Activated CD4-positive, CD25-positive, alpha-beta regulatory T cell treated with anti-CD3 and anti-CD28 coated beads, Interleukin-2, amount 50 U/mL, for 24 hours (primary cell): ENCODE results near the gene PLSCR5.

ENCODE experiments used
- ATAC-seq, 2 donors: fragments of 150-1000 bp; cut with Tn5 transposase; one replicate each; pipeline ENCODE4 v1.10.0; 2021; ENCODE audit warnings: mild to moderate bottlenecking in 1 of 2, moderate library complexity in 1 of 2

Gene PLSCR5

DNA sequence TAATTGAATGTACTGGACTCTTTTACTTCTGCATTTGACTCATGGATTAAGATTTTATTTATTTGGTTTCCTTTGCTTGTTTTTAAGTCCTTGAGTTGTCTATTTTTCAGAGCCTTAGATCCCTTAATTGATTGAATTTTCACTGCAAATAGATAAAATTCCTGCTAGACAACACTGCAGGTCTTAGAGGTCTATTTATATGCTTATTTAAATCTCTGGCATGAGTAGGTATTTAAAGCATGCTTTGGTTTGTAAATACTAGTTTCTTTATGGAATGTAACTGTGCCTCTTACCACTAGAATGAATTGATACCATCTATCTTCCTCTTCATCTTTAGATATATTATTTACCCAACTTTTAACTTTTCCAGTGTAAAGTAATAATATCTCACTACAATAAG lies 20.0 kb downstream of the PLSCR5 start:
- ATAC-seq, result no peak

DNA sequence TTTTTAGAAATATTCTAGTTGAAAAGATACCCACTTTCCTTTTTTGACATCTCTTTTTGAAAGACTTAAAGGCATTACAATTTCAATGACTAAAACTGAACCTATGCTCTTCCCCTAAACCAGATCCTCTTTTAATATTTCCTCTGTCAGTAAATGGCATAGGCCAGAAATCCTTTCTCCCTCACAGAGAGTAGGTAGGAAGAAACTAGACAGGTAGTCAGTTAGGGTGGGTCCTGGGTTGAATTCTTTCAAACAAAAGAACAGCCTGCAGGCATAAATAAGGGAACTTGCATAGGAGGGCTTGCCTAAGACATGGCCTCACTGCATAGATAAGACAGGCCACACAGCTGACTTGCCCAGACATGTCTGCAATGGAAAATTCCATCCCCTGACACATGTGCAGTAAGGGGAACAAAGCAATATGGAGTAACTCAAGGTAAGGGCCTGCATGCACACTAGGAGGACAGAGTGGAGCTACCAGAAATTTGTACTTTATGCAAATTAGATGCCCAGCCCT lies 23.1 kb downstream of the PLSCR5 start:
- ATAC-seq, result no peak

DNA sequence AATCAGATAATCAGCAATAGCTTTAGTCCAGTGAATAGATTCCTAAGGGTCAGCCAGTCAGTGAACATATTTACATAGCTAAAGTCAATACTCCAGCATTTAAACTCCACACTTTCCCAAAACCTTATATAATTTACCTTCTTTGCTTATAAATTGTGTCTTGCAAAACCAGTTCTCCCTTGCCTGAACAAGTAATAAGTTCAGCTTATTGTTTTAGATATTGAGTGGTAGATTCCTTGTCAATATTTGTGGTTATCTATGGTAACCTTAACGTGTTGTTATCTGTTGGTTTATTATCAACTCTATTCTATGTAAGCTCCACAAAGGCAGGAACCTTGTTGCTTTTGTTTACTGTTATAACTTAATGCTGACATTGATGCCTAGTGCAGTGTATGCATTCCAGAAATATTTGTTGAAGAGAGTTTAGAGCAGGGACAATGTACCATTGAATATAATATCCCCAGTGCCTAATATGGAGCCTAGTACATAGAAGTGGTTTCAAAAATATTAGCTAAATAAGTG lies 24.0 kb downstream of the PLSCR5 start:
- no peak for ATAC-seq

DNA sequence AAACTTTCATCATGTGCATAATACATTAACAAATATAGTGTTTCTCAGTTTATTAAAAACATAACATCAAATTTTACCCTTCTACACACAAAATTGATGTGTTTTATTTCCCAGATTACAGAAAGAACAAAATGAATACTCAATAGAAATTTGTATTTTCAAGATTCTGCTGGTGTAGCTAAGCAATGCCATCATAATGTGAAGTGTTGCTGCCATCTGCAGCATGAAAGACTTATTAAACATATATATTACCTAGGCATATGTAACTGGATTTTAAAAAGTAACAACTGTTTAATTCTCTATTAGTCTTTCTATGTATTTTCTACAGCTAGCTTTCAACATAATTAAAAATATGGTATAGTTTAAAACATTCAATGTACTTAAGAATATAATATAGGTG lies 27.5 kb downstream of the PLSCR5 start:
- no peak for ATAC-seq

DNA sequence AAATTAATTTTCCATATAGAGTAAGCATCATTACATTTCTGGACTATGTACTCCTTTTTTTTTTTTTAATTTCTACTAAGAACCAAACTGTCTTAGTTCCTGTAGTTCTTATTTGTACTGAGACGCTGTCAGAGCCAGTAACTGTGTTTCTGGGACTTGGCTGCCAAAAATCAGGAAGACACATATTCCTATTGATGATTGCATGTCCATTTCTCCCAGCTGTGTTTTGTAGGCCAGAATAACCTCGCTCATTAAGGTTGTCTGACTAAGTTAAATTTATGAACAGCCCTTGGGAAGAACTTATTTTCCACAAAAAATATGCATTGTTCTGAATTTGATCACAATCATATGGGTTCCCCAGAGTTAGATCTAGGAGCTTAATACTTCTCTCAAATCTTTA lies 29.5 kb downstream of the PLSCR5 start:
- ATAC-seq, result no peak

DNA sequence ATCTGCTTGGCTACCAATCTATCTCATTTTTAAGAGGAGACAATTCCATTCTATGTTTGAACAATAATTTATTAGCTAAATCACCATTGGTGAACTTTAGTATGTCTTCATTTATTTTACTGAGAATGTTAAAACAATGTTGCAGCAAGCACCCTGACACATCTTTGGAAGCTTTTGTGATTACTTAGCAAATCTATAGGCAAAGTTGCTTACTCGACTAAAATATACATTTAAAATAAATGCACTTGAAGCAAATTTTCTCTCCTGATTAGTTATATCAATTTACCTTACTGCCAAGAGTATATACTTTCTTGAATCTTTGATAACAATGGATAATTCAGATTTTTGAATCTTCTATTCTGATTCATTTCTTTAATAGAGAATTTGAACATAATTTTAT lies 31.0 kb downstream of the PLSCR5 start:
- no peak for ATAC-seq

DNA sequence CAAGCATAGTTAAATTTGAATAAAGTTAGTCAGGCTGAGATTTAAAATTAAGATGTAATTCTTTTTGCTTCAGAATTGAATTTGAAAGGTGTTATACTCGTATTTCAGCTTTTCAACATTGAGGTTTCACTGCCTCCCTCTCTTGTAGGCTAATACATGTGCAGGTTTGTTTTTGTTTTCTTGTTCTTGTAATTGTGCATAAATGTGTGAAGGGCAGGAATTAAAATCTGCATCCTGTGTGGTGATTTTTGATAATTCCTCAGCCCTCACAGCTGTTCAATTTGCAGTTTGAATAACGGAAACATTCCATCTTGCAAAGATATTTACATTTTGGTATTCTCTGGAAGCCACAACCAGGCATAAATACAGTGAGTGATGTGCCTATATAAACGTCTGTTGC lies 35.8 kb downstream of the PLSCR5 start:
- ATAC-seq, result no peak

DNA sequence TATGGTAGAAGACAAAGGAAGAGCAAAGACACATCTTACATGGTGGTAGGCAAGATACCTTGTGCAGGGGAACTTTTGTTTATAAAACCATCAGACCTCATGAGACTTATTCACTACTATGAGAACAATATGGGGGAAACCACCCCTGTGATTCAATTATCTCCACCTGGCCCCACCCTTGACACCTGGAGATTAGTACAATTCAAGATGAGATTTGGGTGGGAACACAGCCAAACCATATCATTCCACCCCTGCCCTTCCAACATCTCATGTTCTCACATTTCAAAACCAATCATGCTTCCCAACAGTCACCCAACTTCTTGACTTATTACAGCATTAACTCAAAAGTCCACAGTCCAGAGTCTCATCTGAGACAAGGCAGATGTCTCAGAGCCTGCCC lies 39.0 kb downstream of the PLSCR5 start:
- ATAC-seq, result no peak

DNA sequence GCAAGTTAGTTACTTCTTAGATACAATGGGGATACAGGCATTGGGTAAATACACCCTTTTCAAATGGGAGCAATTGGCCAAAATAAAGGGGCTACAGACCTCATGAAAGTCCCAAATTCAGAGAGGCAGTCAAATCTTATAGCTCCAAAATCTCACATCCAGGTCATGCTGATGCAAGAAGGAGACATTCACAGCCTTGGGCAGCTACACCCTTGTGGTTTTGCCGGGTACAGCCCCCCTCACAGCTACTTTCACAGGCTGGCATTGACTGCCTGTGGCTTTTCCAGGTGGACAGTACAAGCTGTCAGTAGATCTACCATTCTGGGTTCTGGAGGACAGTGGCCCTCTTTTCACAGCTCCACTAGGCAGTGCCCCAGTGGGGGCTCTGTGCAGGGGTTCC lies 43.3 kb downstream of the PLSCR5 start:
- no peak for ATAC-seq

DNA sequence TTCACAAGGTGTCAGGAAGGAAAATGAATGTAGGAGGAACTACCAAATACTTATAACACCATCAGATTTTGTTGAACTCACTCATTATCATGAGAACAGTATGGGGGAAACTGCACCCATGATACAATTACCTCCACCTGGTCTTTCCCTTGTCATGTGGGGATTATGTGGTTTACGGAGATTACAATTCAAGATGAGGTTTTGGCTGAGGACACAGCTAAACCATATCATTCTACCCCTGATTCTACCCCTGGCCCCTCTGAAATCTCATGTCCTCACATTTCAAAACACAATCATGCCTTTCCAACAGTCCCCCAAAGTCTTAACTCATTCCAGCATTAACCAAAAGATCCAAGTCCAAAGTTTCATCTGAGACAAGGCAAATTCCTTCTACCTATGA lies 43.7 kb downstream of the PLSCR5 start:
- ATAC-seq, result no peak

DNA sequence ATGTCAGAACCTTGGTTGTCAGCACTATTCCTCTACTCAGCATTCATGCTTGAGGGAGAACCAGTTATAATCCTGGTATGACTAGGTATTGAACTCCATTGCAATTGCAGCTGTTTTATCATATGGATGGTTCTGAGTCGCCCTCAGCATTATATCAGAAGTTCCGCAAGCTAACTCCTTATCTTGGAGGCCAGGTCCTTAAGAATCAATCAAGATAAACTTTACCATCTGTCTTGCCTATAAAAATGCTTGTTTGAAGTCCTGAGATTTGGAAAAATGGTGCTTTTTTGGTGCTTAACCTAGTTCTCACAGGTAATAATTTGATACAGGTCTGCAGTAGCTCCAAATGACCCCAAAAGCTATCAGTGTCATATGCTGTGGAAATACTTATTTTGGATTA lies 44.5 kb downstream of the PLSCR5 start:
- no peak for ATAC-seq

DNA sequence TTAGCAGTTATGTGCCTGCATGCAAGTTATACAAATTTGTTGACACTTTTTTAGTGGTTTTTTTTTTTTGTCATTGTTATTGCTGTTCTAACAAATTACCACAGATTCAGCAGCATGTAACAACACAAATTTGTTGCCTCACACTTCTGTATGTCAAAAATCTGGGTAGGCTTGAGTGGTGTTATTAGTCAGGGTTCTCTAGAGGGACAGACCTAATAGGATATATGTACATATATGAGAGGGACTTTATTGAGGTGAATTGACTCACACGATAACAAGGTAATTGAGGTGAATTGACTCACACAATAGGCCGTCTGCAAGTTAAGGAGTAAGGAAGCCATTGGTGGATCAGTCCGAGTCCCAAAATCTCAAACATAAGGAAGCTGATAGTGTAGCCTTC lies 45.8 kb downstream of the PLSCR5 start:
- no peak for ATAC-seq

DNA sequence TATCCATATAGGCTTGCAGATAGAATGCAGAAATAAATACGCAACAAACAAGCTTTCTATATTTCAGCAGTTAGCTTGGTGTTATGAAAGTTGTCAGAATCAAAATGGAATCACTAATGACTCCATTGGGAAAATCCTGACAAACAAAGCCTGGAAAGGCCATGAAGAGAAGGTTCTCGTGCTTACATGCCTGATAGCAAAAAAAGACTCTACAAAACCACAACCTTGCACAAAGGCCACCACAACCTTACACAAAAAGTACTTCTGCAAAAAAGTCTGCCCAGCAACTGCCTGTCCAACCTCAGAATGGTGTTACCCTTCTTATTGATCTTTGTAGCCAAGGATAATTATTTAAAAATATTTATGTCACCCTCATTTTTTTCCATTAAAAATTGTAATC lies 46.4 kb downstream of the PLSCR5 start:
- ATAC-seq, result no peak

DNA sequence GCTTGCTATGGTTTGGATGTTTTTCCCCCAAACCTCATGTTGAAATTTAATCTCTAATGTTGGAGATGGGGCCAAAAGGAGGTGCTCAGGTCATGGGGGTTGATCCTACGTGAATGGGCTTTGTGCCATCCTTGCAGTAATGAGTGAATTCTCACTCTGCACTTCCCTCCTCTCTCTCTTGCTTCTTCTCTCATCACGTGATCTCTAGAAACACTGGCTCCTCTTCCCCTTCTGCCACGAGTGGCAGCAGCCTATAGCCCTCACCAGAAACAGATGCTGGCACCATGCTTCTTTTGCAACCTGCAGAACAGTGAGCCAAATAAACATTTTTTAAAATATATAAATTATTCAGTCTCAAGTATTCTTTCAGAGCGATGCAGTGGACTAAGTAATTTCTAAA lies 47.4 kb downstream of the PLSCR5 start:
- no peak for ATAC-seq

DNA sequence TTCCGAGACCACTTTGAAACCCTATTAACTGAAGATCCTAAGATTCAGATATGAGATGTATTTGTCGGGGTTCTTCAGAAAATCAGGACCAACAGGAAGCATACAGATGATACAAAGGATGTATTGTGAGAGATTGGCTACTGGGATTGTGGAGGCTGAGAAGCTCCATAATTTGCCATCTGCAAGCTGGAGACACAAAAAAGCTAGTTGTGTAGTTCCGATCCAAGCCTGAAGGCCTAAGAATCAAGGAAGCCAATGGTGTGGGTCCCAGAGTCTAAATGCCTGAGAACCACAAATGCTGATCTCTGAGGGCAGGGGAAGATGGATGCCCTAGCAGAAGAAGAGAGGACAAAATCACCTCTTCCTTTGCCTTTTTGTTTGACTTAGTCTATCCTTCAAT lies 49.8 kb downstream of the PLSCR5 start:
- no peak for ATAC-seq

DNA sequence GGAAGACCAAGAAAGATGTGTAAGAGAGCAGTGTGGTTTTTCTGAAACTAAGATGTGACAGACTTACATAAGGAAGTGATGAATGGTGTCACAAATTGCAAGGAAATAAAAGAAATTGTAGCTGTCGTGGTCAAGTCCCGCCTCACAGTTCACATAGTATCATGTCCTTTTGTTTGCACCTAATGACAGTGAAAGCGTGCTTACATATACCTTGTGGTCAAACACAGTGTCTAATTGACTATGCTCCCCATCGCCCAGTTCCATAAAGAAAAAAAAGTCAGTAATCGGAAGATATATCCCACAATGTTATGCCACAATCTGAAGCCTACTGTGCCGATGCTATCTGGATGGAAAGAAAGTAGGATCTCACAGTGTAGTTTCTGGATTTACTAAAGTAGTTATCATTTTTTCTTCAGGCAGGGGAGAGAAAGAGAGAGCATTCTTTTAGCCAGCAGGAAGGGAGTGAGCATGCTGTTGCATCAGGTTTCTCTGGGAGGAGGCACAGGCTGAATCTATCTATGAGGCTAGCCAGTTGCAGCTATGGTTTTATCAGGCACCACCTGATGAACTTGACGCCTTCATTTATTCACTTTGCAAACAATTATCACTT lies 50.9 kb downstream of the PLSCR5 start:
- ATAC-seq, result no peak

DNA sequence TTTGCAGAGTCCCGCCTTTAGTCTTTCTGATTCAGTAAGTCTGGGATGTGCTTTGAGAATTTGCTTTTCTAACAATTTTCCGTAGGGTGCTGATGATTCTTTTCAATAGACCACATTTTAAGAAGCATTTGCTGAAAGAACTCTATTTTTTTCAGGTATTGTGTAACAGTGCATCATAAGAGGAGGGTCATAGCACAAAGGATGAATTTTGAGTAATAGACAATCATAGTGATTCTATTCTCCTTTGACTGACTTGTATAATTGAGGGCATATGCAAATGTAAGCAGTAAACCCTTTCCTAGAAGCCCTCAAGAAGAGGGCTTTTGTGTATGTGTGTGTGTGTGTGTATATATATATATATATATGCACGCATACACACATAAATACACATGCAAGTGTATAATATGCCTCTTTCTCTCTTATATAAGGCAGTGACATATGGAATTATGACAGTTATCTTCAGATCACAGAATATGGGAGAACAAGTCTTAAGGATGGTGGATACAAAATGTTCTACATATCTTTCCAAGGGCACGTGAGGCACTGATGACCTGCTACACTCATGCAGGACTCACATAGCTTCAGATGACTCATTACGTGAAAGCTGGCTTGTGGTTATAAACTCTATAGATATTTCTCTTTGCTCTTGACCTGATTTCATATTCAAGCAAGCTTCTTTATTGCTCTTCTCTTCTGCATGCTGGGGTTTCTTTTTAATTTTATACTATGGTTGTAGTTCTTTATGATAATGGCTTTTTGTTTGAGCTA lies 54.2 kb downstream of the PLSCR5 start:
- ATAC-seq, result peak; percentile 72 to 81

DNA sequence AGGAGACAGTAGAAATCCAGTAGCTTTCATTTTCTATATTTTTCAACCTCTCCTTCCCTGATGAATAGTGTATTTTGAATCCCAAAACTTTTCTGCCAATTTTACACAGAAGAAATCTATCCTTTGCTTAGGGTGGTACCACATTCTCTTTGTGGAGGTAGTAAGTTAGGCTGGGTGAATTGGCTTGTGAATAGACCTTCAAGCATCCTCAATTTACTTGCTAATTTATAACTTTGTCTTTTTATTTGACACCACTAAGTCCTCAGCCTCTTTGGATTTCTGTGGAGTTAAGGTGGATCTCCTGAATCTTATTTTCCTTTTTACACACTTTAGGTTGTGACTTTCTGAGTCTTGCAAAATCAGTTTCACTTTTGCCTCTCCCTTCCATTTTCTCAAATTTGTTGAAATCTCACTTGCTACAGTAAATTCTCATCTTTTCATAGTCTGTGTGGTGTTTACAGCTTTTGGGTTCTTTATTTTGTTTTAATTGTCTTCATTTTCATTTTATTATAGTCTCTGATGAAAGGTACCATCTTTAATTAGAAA lies 55.0 kb downstream of the PLSCR5 start:
- ATAC-seq, result no peak

DNA sequence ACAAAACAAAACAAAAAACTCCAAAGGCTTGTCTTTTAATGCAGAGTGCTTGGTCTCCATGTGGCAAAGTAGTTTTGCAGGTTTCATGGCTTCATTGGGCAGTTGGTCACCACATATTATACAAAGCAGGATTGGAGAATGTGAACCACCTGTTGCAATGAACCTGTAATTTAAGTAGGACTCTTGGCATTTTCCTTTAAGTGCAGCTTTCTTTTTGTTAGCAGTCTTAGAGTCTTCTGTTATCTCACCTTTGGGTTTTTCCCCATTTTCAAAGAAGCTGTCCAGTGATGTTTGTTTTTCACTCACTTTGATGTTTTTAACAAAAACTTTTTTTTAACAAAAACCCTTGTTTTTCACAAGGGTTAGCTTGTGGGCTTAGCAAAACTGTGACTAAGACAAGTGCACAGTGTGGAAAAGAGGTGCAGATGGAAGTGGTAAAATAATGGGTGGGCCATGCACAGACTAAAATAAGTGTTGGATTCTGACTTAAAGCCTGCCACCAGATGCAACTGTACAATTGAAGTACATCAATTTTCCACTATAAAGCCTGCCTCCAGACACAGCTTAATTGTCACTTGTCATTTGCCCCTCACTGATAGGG lies 57.8 kb downstream of the PLSCR5 start:
- no peak for ATAC-seq

DNA sequence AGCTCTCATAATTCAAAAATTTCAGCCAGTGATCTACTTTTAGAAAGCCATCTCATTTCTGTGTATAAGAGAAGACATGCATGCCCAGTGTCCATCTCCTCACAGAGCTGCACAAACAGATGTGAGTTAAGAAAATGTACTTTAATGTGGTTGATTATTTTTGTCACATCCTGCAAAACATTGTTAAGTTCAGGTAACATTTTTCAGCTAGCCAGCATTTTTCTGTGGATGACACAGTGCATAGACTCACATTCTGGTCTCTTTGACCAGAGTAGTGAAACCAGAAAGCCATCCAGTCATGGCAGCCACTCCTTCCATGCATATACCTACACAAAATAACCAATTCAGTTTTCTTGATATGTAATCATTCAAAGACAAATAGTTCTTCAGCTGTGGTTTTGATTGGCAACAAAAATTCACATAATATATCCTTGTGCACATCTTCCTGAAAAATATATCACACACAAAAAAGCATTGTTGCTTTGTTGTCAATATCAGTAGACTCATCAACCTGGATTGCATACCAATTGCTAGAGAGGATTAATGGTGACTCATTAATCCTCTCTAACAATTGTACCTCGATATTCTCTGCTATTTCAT lies 58.7 kb downstream of the PLSCR5 start:
- ATAC-seq, result no peak

DNA sequence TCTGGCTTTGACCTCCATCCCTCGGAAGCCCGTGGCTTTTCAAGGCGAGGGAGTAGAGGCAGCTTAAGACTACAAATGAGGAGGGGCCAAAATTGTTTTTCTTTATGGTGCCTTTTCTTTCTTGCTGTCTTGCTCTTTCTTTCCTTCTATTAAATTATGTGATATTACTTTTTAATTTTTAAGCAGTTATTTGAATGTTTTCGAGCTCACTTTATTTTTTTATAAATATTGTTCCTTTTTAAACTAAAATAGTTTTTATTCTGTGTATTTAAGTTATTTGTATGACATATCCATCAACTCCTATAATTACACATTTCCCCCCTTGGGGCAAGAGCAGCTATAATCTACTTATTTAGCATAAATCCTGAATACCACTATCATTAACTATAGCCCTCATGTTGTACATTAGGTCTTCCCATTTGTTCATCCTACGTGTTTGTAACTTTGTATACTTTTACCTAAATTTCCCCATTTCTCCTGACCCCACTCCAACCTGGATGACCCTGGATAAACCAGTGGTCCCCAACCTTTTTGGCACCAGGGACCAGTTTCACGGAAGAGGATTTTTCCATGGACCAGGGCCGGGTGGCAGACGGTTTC lies 60.1 kb downstream of the PLSCR5 start:
- no peak for ATAC-seq

DNA sequence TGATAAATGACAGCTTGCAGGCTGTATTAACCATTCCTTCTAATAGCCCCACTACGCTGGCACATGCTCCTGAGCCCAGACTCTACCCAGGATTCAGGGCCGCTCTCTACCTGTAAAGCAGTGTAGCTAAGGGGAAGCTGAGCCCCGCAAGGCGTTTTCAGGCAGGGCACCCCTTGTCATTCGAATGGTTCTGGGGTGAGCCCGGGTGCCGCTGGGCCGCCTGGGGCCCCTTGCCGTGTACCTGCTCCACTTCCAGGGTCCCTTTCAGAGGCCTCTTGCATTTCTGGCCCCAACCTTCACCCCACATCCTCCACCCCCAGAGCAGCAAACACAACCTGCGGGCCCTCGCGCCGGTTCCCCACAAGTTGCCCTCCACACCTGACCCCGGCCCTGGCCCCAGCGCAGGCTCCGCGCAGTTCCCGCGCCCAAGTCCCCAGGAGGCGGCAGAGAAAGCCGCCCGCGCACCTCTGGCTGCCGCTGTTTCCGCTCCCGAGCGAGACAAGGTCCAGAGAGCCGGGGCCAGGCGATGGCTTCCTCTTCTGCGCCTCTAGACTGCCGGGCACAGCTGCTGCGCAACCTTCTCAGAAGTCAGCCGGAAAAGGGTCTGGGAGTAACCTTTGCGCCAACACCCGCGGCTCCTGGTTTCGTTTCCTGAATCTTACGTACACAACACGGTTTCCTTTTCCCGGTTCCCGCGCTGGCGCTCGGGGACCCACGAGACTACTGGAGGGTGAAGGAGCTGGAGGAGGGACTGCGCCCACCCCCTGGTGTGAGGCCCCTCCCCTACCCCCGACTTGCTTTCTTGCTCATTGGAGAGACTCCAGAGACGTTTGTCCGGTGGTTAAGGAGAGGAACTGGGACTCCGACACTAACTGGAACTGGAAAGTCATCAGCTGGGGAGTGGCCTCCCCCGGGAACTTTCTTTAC lies 60.9 kb downstream of the PLSCR5 start, which contains the start of gene PLSCR1:
TSS of gene PLSCR1 (minus strand) at position 606 of the 927 bp plus-strand sequence. CDS start 8,055 bp downstream, outside the sequence.
- peak; percentile 75 to 76 for ATAC-seq
